NCI-H146 treated with DMSO at 0.1 percent for 48 hours (cell line): Measurements from ENCODE around the gene MYF5.
"Not testable (repeated sequence)": the region's sequence is repeated elsewhere in the genome, so short reads cannot be mapped to it uniquely, and the experiment has no call there.

Experiments
- DNase-seq: peaks from one replicate; lab custom pipeline; 2025; ENCODE audit not compliant: unreplicated experiment; lab: John Stamatoyannopoulos, UW

MYF5 gene

GRCh38 chr12:80716696-80717469 lies at the start of gene MYF5:
Gene MYF5, plus strand, starts transcription at chr12:80716912. Its CDS starts 152 bp downstream, at chr12:80717064.
- DNase-seq: no peak

GRCh38 chr12:80670214-80670613 lies 46.5 kb upstream of the MYF5 start:
- no peak for DNase-seq

GRCh38 chr12:80676042-80676636 lies 40.6 kb upstream of the MYF5 start:
- DNase-seq: not testable (repeated sequence)

GRCh38 chr12:80676856-80677255 lies 39.9 kb upstream of the MYF5 start:
- DNase-seq: no peak

- no peak for DNase-seq
Measured at GRCh38 chr12:80677994-80678393, 38.7 kb upstream of the MYF5 start.

- no peak for DNase-seq
Measured at GRCh38 chr12:80679346-80680131, 37.2 kb upstream of the MYF5 start.

DNA sequence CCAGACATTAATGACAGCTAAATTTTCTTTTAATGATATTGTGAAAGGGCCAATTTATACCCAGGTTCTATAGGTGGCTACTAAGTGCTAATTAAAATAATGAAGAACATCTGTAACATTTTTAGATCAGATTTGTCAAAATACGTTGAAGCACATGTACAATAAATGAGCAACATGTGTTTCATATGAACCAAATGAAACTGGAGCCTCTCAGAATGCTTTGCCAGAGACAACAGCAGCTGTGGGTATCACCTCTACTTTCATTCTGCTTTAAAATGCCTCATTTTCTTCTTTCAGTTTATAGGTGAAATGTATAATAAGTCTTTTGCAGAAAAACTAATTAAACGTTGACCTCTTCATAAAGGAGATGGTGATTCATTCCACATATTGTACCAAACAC lies 35.4 kb upstream of the MYF5 start:
- no peak for DNase-seq

- DNase-seq: no peak
Measured at GRCh38 chr12:80681786-80682185, 34.9 kb upstream of the MYF5 start.

DNA sequence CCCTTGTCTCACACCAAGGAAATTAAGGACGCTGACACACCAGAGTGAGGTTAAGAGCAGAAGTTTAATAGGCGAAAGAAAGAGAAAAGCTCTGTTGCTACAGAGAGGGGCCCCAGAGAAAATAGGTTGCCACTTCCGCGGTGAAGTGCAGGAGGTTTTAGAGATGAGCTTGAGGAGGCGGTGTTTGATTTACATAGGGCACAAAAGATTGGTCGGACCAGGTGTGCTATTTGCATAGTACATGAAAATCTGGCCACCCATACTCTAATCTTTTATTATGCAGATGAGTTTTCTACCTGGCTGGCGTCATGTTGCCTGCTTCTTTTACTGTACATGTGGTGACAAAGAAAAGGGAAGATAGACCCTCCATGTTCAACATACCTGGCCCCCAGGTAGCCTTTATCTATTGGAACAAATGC lies 32.6 kb upstream of the MYF5 start:
- no peak for DNase-seq

- DNase-seq: no peak
Measured at GRCh38 chr12:80690090-80690489, 26.6 kb upstream of the MYF5 start.

DNA sequence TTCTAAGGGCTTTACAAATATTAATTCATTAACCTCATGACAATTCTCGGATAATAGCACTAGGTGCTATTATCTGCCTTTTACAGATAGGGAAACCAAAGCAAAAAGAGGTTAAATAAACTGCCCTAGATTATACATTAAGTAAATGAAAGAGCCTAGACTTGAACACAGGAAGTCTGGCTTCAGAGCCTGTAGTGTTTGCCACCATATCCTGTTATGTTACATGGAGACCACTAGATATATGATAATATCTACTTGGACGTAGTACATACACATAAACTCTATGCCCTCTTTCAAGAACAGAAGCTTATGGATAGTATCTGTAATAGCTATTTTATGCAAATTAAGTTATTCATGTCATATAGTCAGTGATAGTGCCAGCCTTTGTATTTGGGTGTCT lies 26.2 kb upstream of the MYF5 start:
- DNase-seq: no peak

DNA sequence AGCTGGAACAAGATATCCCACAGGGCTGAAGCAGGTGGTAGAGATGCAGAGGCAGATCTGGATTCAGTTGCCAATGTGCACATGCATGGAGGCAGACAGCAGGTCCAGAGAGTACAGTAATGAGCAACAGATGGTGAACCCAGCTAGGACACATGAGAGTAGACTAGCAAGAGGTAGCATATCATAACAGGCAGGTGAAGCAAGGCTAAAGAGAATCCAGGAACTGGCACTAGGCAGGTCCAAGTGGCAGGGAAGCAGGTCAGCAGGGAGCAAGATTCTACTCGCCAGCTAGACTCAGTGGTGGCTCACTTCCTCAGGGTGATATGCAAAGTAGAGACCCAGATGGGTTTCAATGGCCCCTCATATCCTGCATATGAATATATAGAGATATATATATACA lies 24.6 kb upstream of the MYF5 start:
- DNase-seq: no peak

DNA sequence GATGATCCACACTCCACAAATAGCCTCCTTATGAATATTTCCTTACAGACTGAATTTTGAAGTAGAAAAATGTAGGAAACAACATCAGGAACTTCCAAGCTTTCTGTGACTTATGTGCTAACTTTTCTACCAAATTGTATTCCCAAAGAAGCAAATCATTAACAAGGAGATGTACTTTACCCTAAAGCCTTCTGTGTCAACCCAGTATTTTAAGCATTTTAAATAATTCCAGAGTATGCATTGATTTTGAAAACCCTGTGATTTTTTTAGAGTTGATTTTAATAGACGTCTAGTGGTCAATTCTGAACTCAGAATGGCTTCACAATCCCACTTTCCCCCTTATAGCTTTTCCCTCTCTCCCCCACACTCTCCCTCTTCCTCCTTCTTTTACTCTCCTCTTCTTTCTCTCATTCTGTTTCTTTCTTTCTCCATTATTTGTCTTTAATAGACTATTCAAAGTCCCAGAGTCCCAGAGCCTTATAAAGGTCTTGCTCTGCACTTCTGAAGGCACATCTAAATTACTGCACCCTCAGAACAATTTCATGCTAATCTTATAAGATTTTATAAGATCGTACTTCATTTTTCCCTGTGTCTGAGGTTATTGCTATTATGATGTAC lies 19.3 kb upstream of the MYF5 start:
- no peak for DNase-seq

GRCh38 chr12:80698256-80698655 lies 18.5 kb upstream of the MYF5 start:
- DNase-seq: no peak

DNA sequence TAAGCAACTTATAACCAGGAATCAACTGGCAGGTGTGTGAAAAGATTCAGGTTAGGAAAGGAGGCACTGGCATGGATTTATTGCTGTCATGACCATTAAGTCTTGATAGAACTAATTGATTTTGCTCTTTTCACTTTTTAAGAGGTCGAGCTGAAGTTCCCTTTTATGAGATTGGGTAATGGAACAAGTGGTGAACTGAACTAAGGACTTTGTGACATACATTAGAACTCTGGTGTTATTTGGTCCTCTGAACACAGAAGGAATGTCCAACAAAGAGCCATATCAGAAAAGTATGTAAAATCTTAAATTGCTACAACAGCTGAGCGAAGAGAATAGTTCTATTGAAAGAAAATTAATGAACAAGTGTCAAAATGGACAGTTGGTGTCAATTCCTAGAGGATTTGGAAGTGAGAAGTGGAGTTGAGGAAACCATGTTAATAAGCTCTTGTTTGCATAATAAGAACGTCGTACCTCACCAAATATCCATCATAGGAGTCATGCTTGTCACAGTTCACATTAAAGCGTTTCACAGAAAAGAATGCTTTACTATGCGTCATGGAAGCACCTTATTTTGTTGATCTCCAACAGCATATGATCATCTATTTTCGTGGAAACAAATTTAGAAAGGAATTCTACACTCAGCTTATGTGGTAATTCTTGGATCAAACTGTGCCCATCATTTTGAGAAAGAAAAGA lies 17.7 kb upstream of the MYF5 start:
- no peak for DNase-seq

DNA sequence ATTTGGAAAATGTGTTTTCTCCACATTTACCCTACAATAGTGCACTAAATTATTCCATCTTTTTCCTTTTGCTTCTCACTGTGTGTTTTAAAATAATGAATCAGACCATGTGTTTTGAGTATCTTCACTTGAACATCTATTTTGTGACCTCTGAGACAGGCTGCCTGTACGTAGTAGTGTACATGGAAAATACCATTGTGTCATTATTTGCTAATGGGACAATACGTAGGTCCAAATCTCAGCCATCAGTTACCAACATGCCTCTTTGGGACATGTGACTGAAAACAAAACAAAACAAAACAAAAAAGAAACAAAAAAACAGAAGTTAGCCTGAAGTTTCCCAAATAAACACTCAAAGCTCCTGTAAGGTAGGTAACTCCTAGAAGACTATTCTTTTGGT lies 16.4 kb upstream of the MYF5 start:
- DNase-seq: no peak

- DNase-seq: no peak
Measured at GRCh38 chr12:80701388-80701787, 15.3 kb upstream of the MYF5 start.

DNA sequence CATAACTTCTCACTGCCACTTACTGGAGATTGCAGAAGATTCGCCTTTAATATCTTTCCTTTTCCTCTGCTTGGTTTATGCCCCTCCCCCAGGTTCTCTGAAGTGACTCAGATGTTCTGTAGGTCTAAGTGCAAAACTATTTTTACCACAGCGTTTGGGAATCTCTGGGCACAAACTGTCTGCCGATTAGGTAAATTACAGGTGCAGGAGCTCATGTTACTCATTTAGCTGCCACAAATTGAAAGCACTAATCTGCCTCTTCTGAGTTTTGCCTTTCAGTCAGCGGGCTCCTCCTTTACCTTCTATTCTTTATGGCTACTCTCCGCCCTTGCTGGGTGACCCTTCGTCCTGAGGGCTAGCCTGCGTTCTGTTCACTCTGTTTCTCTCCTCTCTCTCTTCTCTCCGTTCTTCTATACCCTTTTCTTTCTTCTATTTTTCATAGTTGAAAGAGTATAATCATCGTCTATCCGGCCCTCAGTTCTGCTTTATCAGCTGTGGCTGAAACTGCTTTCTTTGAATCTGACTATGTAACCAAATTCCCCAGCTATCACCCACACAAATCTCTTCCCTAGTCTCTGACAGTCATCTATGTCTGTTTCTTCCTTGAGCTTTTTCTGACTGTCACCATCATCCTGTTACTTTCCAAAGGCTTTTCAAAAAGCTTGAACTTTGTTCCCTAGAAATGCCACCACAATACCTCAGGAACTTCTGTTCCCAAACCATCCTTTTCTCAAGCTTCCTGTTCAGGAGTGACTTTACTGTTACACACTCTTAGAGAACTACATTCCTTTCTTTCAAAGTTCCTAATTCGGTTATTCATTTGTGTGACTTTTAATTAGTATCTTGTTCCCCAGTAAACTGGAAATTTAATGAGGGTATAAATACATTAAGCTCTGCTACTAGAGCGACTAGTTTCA lies 13.6 kb upstream of the MYF5 start:
- DNase-seq: peak; percentile 44

DNA sequence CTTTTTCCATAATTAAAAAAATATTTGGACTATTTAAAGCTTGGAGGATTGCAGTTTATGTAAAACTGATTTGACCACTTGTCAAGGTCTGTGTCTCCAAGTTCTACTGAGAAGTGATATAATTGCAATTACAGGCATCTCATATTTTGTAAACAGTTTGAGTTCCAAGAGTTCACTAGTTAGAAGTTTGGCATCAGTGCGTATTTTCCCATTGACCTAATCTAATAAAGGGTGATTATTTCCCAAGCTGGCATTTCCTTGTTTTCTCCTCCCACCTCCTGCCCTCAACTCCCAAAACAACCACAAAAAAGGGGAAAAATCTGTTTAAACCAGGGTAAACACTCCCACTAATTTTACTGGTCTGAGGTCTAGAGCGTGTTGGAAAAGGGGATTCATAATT lies 12.3 kb upstream of the MYF5 start:
- no peak for DNase-seq
